ENCODE data around the gene SOCS3. TPM values are rescaled to one million over a fixed set of nuclear protein-coding genes. Genes with fewer than 3 reads are reported as not detected.

Gene SOCS3
- total RNA-seq, 3 donors from 2014 or later: 118 to 143 (median 136) TPM

- Mint-ChIP-seq H3K36me3 (ENCODE audit: insufficient read depth) (peaks cover 22% of the 10 kb centered on the region), H3K9me3 (no peaks in the 10 kb centered on the region)
These were observed 20.5 kb upstream of the SOCS3 start for GRCh38 chr17:78380370-78380769.

GRCh38 chr17:78379131-78379491 is 19.2 kb upstream of the SOCS3 start:
- Mint-ChIP-seq H3K4me1 (ENCODE audit: low read depth) (peaks cover 48% of the 10 kb centered on the region), H3K4me3 (peak overlapping the region; percentile 98), H3K36me3 (ENCODE audit: insufficient read depth) (peaks cover 22% of the 10 kb centered on the region), H3K27me3 (ENCODE audit: low read depth) (no peaks in the 10 kb centered on the region), H3K9me3 (no peaks in the 10 kb centered on the region)
- ATAC-seq (no peak), DNase-seq (no peak)

More at GRCh38 chr17:78380370-78380769, 20.5 kb upstream of the SOCS3 start:
- no peak for ATAC-seq
- Mint-ChIP-seq H3K4me3 (peak overlapping the region; percentile 98), H3K4me1 (ENCODE audit: low read depth) (peaks cover 60% of the 10 kb centered on the region), H3K27me3 (ENCODE audit: low read depth) (no peaks in the 10 kb centered on the region)
- DNase-seq: no peak

GRCh38 chr17:78378225-78379130 is 18.6 kb upstream of the SOCS3 start, which contains the start of gene PGS1:
TSS of gene PGS1 (plus strand) at chr17:78378649. CDS start at chr17:78378666, 17 bp downstream.
- Mint-ChIP-seq H3K4me1 (ENCODE audit: low read depth) (peaks cover 42% of the 10 kb centered on the region), H3K4me3 (peak within 1 kb of the TSS; percentile 98), H3K9me3 (no peaks in the 10 kb centered on the region), H3K36me3 (ENCODE audit: insufficient read depth) (peaks cover 16% of the 10 kb centered on the region), H3K27me3 (ENCODE audit: low read depth) (no peaks in the 10 kb centered on the region)
- peak; percentile 39 for ATAC-seq
- DNase-seq: peak; percentile 74

GRCh38 chr17:78377858-78378224 is 18.0 kb upstream of the SOCS3 start:
- H3K36me3 Mint-ChIP-seq (ENCODE audit: insufficient read depth): peaks cover 14% of the 10 kb centered on the region
- peak overlapping the region; percentile 98 for H3K4me3 Mint-ChIP-seq
- ATAC-seq: no peak
- no peaks in the 10 kb centered on the region for H3K27me3 Mint-ChIP-seq (ENCODE audit: low read depth)
- H3K4me1 Mint-ChIP-seq (ENCODE audit: low read depth): peaks cover 36% of the 10 kb centered on the region
- H3K9me3 Mint-ChIP-seq: no peaks in the 10 kb centered on the region
- DNase-seq: no peak

GRCh38 chr17:78376161-78376560 is 16.3 kb upstream of the SOCS3 start:
- Mint-ChIP-seq H3K36me3 (ENCODE audit: insufficient read depth) (peaks cover 9% of the 10 kb centered on the region), H3K4me3 (no peak overlapping the region), H3K4me1 (ENCODE audit: low read depth) (peaks cover 22% of the 10 kb centered on the region), H3K9me3 (no peaks in the 10 kb centered on the region), H3K27me3 (ENCODE audit: low read depth) (peaks cover 2% of the 10 kb centered on the region)
- ATAC-seq (no peak), DNase-seq (no peak)

- Mint-ChIP-seq H3K27me3 (ENCODE audit: low read depth) (peaks cover 2% of the 10 kb centered on the region), H3K36me3 (ENCODE audit: insufficient read depth) (peaks cover 9% of the 10 kb centered on the region), H3K9me3 (no peaks in the 10 kb centered on the region), H3K4me1 (ENCODE audit: low read depth) (peaks cover 16% of the 10 kb centered on the region), H3K4me3 (no peak overlapping the region)
- ATAC-seq (no peak), DNase-seq (no peak)
These were observed 15.7 kb upstream of the SOCS3 start for GRCh38 chr17:78375401-78376151.

- Mint-ChIP-seq H3K9me3 (no peaks in the 10 kb centered on the region), H3K4me3 (no peak overlapping the region), H3K36me3 (ENCODE audit: insufficient read depth) (peaks cover 4% of the 10 kb centered on the region), H3K4me1 (ENCODE audit: low read depth) (peaks cover 9% of the 10 kb centered on the region), H3K27me3 (ENCODE audit: low read depth) (peaks cover 2% of the 10 kb centered on the region)
- no peak for DNase-seq
- no peak for ATAC-seq
These were observed 14.9 kb upstream of the SOCS3 start for GRCh38 chr17:78374631-78375274.

- Mint-ChIP-seq H3K9me3 (no peaks in the 10 kb centered on the region), H3K27me3 (ENCODE audit: low read depth) (peaks cover 2% of the 10 kb centered on the region), H3K36me3 (ENCODE audit: insufficient read depth) (peaks cover 3% of the 10 kb centered on the region), H3K4me3 (no peak overlapping the region), H3K4me1 (ENCODE audit: low read depth) (peaks cover 7% of the 10 kb centered on the region)
- DNase-seq: no peak
- no peak for ATAC-seq
These were observed 14.3 kb upstream of the SOCS3 start for GRCh38 chr17:78374189-78374588.

GRCh38 chr17:78372841-78373240 is 13.0 kb upstream of the SOCS3 start:
- Mint-ChIP-seq H3K4me3 (no peak overlapping the region), H3K36me3 (ENCODE audit: insufficient read depth) (no peaks in the 10 kb centered on the region), H3K4me1 (ENCODE audit: low read depth) (peaks cover 4% of the 10 kb centered on the region), H3K27me3 (ENCODE audit: low read depth) (peaks cover 2% of the 10 kb centered on the region), H3K9me3 (no peaks in the 10 kb centered on the region)
- ATAC-seq (no peak), DNase-seq (no peak)

GRCh38 chr17:78371056-78371455 is 11.2 kb upstream of the SOCS3 start:
- H3K4me3 Mint-ChIP-seq: no peak overlapping the region
- H3K9me3 Mint-ChIP-seq: no peaks in the 10 kb centered on the region
- H3K4me1 Mint-ChIP-seq (ENCODE audit: low read depth): no peaks in the 10 kb centered on the region
- no peak for ATAC-seq
- DNase-seq: no peak
- peaks cover 2% of the 10 kb centered on the region for H3K27me3 Mint-ChIP-seq (ENCODE audit: low read depth)
- no peaks in the 10 kb centered on the region for H3K36me3 Mint-ChIP-seq (ENCODE audit: insufficient read depth)

- Mint-ChIP-seq H3K9me3 (no peaks in the 10 kb centered on the region), H3K4me3 (no peak overlapping the region), H3K4me1 (ENCODE audit: low read depth) (peaks cover 4% of the 10 kb centered on the region), H3K36me3 (ENCODE audit: insufficient read depth) (no peaks in the 10 kb centered on the region), H3K27me3 (ENCODE audit: low read depth) (peaks cover 2% of the 10 kb centered on the region)
- ATAC-seq (no peak), DNase-seq (no peak)
These were observed 10.0 kb upstream of the SOCS3 start for GRCh38 chr17:78369791-78370381.

GRCh38 chr17:78368854-78369495 is 9.1 kb upstream of the SOCS3 start:
- no peaks in the 10 kb centered on the region for H3K9me3 Mint-ChIP-seq
- H3K4me3 Mint-ChIP-seq: no peak overlapping the region
- no peaks in the 10 kb centered on the region for H3K36me3 Mint-ChIP-seq (ENCODE audit: insufficient read depth)
- DNase-seq: no peak
- ATAC-seq: no peak
- peaks cover 13% of the 10 kb centered on the region for H3K4me1 Mint-ChIP-seq (ENCODE audit: low read depth)
- peaks cover 2% of the 10 kb centered on the region for H3K27me3 Mint-ChIP-seq (ENCODE audit: low read depth)

- Mint-ChIP-seq H3K36me3 (ENCODE audit: insufficient read depth) (no peaks in the 10 kb centered on the region), H3K27me3 (ENCODE audit: low read depth) (peaks cover 2% of the 10 kb centered on the region), H3K4me1 (ENCODE audit: low read depth) (peaks cover 13% of the 10 kb centered on the region), H3K4me3 (no peak overlapping the region), H3K9me3 (no peaks in the 10 kb centered on the region)
- DNase-seq: no peak
- no peak for ATAC-seq
These were observed 8.5 kb upstream of the SOCS3 start for GRCh38 chr17:78368348-78368747.

GRCh38 chr17:78367193-78367592 is 7.3 kb upstream of the SOCS3 start:
- Mint-ChIP-seq H3K4me1 (ENCODE audit: low read depth) (peaks cover 13% of the 10 kb centered on the region), H3K4me3 (no peak overlapping the region), H3K36me3 (ENCODE audit: insufficient read depth) (no peaks in the 10 kb centered on the region), H3K9me3 (no peaks in the 10 kb centered on the region), H3K27me3 (ENCODE audit: low read depth) (no peaks in the 10 kb centered on the region)
- no peak for DNase-seq
- ATAC-seq: no peak

Data from activated T-cell treated with anti-CD3 and anti-CD28 coated beads, Interleukin-2, amount 50 U/mL, for 4 hours (primary cell).